ENCODE measurements around the gene ZNF322. TPM values are rescaled to one million over a fixed set of nuclear protein-coding genes. Genes with fewer than 3 reads are reported as not detected.
A peak's percentile ranks its signal among the peaks of the same experiment; 100 is the strongest.
"Not testable (repeated sequence)": the region's sequence is repeated elsewhere in the genome, so short reads cannot be mapped to it uniquely, and the experiment has no call there.

Gene ZNF322
- 9.8 and 11.0 TPM in 2 replicates for total RNA-seq

DNA sequence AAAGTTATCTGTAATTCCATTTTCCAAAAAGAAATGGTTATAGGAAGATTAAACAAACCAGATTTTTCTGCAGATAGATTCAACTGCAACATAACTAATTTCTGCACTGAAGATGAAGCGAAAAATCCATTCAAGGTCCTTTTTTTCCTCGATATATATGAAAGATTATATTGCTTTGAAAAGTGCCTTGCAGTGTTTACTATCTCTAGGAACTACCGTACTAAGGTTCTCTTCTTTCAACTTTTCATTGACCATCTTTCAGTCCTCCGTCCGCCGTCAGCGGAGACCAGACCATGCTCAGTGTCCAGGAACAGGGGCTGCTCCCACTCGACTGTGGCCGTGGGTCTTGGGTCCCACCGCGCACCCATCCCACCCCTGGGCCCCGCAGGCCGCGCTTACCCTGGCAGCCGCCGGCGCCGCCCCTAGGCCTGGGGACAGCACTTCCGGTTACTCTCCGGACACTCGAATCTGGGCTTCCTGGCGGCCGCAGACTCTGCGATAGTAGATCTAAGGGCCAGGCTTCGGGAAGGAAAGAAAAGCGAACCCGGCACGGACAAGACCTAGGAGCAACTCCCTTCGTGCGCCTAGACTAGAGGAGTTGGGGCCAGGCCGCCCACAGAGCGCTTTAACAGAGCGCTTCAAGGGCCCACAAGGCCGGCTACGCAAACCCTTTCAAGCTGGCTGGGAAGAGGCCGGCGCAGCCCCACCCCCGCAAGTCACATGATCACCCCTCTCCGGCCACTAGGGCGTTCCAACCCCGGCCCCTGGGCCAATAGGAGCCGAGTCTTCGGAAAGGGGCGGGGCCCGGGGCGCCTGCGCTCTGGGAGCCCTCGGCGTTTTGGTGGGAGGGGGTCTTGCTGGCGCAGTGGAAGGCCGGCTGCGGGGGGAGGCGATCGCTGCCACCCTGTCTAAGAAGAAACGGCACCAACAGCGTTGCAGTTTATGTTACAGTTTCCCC, at the start of gene ZNF322:
Gene ZNF322, minus strand, starts transcription at position 705 of the 958 bp plus-strand sequence. CDS start 21,193 bp downstream, outside the sequence.
- Mint-ChIP-seq H3K36me3 (ENCODE audit: low read depth) (peaks cover 23% of the 10 kb centered on the region), H3K4me1 (peaks cover 15% of the 10 kb centered on the region), H3K9me3 (peaks cover 5% of the 10 kb centered on the region), H3K27ac (peak within 1 kb of the TSS; percentile 70), H3K4me3 (peak within 1 kb of the TSS; percentile 86), H3K27me3 (peaks cover 22% of the 10 kb centered on the region)
- DNase-seq: peak; percentile 97
- intact Hi-C loops (cut with micrococcal nuclease): no loop called here

- intact Hi-C loops (cut with micrococcal nuclease); H3K9me3 Mint-ChIP-seq; H3K27ac Mint-ChIP-seq; DNase-seq; H3K27me3 Mint-ChIP-seq; H3K4me1 Mint-ChIP-seq; H3K36me3 Mint-ChIP-seq (ENCODE audit: low read depth); H3K4me3 Mint-ChIP-seq: not testable (repeated sequence)
These were observed 46.2 kb upstream of the ZNF322 start for GRCh38 chr6:26705780-26706179.

- H3K4me3 Mint-ChIP-seq; intact Hi-C loops (cut with micrococcal nuclease); H3K4me1 Mint-ChIP-seq; H3K36me3 Mint-ChIP-seq (ENCODE audit: low read depth); H3K9me3 Mint-ChIP-seq; H3K27ac Mint-ChIP-seq; H3K27me3 Mint-ChIP-seq; DNase-seq: not testable (repeated sequence)
These were observed 45.8 kb upstream of the ZNF322 start for GRCh38 chr6:26705352-26705751.

DNA sequence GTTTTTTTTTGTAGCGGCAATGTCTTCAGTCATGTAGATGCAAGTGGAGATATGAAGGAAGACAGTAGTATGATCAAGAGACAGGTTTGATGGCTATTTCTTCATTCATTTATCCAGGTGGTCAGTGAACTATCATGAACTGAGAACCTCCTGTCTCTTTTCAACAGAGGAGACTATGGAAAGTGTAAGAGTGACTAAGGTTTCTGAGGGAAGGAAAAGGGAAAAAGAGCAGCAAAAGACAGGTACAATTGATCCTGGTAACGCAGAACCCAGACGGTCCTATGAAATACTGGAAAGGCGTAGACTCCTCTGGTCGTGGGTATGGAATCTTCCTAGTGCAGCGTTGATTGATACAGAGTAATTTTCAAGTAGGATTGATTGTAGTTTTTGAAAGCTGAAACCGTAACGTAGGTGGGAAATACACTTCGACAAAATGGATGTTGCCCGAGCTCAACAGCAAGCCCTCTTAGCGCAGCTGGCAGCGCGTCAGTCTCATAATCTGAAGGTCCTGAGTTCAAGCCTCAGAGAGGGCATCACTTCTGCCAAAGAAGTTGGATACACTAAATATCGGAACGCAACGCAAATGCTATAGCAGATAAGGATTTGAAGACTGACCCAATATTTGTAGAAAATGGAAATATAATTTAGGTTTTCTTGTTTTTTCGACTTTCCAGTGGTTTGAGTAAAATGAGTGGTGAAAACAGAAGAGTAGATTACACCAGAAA, 41.6 kb upstream of the ZNF322 start:
- H3K4me1 Mint-ChIP-seq; DNase-seq; H3K36me3 Mint-ChIP-seq (ENCODE audit: low read depth); H3K4me3 Mint-ChIP-seq; H3K9me3 Mint-ChIP-seq; H3K27me3 Mint-ChIP-seq; H3K27ac Mint-ChIP-seq; intact Hi-C loops (cut with micrococcal nuclease): not testable (repeated sequence)

DNA sequence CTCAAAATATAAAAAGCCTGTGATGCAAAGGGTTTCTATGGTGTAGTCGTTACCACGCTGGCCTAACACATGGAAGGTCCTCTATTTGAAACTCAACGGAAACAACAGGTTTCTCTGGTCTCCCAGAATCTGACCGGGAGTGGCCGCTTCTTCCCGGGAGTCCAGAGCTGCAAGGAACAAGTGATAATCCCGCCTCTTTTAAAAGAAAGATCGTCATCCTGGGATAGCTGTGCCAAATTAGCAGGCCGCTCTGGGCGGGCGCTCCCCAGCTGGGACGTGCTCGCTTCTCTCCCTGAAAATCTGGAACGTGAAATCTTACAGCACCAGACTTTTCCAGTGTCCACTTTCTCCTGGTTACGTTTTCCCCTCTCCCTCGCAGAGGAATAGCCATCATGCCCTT, 38.0 kb upstream of the ZNF322 start:
- H3K27ac Mint-ChIP-seq; H3K36me3 Mint-ChIP-seq (ENCODE audit: low read depth); DNase-seq; H3K27me3 Mint-ChIP-seq; intact Hi-C loops (cut with micrococcal nuclease); H3K4me1 Mint-ChIP-seq; H3K9me3 Mint-ChIP-seq; H3K4me3 Mint-ChIP-seq: not testable (repeated sequence)

DNA sequence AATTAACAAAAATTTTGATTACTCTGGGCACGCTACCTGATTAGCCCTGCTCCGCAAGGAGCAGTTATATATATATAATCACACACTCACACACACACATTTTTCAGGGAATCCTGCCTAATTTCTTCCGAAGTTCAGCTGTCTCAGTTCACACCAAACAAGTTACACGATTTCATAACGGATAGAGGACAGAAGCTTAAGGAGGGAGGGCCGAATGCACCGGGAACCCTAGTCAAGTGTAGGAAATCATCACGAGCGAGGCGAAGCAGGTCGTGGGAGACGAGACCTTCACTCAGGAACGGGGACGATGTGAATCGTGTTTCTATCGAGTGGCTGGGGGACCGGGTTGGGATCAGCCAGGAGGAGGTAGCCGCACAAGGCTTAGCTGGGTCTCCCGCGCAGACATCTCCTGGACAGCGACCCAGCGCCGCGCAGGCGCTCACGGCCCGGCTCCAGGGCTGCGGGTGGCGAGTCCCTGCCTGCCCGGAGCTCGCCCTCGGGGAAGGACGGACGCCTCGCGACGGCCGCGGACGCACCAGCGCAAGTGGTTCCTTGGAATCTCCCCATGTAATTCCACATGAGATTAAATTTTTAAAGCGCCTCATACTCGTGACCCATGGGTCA, 29.9 kb upstream of the ZNF322 start:
- intact Hi-C loops (cut with micrococcal nuclease); H3K27me3 Mint-ChIP-seq; H3K9me3 Mint-ChIP-seq; H3K4me3 Mint-ChIP-seq; H3K4me1 Mint-ChIP-seq; H3K36me3 Mint-ChIP-seq (ENCODE audit: low read depth); H3K27ac Mint-ChIP-seq; DNase-seq: not testable (repeated sequence)

- H3K36me3 Mint-ChIP-seq (ENCODE audit: low read depth); H3K4me1 Mint-ChIP-seq: not testable (repeated sequence)
These were observed 23.0 kb upstream of the ZNF322 start for GRCh38 chr6:26682435-26683042.

DNA sequence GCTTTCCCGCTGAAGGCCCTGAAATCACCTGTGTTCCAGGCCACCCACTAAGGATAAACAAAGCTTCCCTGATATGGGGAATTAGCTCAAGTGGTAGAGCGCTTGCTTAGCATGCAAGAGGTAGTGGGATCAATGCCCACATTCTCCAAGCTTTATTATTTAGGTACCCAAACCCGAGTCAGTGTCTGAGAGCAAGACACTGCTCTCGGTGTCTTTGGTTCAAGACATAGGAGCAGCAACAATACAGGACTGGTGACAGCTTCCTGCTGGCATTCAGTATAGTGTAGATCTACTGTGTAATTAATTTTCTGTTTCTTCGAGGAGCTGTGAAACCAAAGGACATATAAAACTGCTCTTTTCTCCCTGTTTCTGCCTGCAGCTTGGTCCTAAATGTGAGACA, 13.7 kb upstream of the ZNF322 start:
- H3K27me3 Mint-ChIP-seq; H3K4me1 Mint-ChIP-seq; H3K36me3 Mint-ChIP-seq (ENCODE audit: low read depth); intact Hi-C loops (cut with micrococcal nuclease); H3K9me3 Mint-ChIP-seq; H3K27ac Mint-ChIP-seq; DNase-seq; H3K4me3 Mint-ChIP-seq: not testable (repeated sequence)

More at GRCh38 chr6:26682435-26683042, 23.0 kb upstream of the ZNF322 start:
- H3K4me3 Mint-ChIP-seq; DNase-seq; H3K9me3 Mint-ChIP-seq; H3K27ac Mint-ChIP-seq; H3K27me3 Mint-ChIP-seq; intact Hi-C loops (cut with micrococcal nuclease): not testable (repeated sequence)

DNA sequence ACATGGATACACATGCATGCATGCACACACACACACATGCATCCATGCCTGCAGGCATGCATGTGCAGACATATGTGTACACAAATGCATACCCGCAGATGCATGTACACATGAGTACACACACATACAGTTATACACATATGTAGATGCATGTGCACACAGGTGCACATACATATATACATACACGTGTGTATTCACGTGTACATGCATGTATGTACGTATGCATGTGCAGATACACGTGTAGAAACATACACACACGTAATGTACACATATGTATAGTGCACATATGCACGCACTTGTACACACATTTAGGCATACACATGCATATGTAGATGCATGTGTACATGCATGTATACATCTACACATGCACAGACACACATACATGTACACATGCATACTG, 11.0 kb upstream of the ZNF322 start:
- DNase-seq; H3K4me3 Mint-ChIP-seq; H3K36me3 Mint-ChIP-seq (ENCODE audit: low read depth); H3K27me3 Mint-ChIP-seq; H3K4me1 Mint-ChIP-seq; H3K9me3 Mint-ChIP-seq; H3K27ac Mint-ChIP-seq; intact Hi-C loops (cut with micrococcal nuclease): not testable (repeated sequence)

DNA sequence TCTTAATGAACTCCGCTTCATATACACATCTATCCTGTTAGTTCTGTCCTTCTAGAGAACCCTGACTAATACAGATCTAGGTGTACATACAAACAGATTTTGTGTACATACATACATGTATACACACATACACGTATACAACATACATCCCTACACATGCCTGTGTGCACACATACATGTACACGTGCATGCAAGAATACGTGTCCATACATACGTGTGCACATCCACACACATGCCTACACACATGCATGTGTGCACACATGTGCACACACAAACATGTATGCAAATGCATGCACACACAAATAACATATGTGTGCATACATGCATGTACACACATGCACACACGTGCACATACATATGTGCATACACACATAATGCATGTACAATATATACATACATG, 10.5 kb upstream of the ZNF322 start:
- H3K27ac Mint-ChIP-seq; H3K4me1 Mint-ChIP-seq; H3K9me3 Mint-ChIP-seq; DNase-seq; H3K36me3 Mint-ChIP-seq (ENCODE audit: low read depth); H3K4me3 Mint-ChIP-seq; intact Hi-C loops (cut with micrococcal nuclease): not testable (repeated sequence)
- peaks cover 12% of the 10 kb centered on the region for H3K27me3 Mint-ChIP-seq

GRCh38 chr6:26660000-26660361, 435 bp upstream of the ZNF322 start:
- Mint-ChIP-seq H3K27me3 (peaks cover 23% of the 10 kb centered on the region), H3K36me3 (ENCODE audit: low read depth) (peaks cover 18% of the 10 kb centered on the region), H3K4me1 (peaks cover 15% of the 10 kb centered on the region), H3K27ac (peak overlapping the region; percentile 70), H3K9me3 (peaks cover 5% of the 10 kb centered on the region), H3K4me3 (peak overlapping the region; percentile 86)
- intact Hi-C loops (cut with micrococcal nuclease): no loop called here
- DNase-seq: no peak

DNA sequence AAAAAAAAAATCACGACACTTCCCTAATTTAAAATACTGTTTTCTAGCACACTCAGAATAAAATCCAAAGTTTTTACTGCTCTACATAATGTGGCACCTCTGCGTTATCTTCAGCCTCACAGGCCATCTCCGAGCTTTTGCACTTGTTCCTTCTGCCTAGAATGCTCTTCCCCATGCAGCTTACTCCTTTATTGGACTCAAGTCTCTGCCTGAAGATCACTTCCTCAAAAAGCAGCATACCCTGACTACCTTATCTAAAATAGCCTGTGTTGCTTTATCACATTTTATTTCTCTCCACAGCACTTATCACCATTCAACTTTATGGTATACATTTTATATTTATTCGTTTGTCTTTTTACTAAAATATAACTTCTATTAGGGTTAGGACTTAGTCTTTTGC, 2.3 kb downstream of the ZNF322 start:
- H3K9me3 Mint-ChIP-seq: no peaks in the 10 kb centered on the region
- H3K27ac Mint-ChIP-seq: no peak overlapping the region
- intact Hi-C loops (cut with micrococcal nuclease): no loop called here
- H3K27me3 Mint-ChIP-seq: peaks cover 8% of the 10 kb centered on the region
- DNase-seq: no peak
- peaks cover 38% of the 10 kb centered on the region for H3K36me3 Mint-ChIP-seq (ENCODE audit: low read depth)
- no peak overlapping the region for H3K4me3 Mint-ChIP-seq
- H3K4me1 Mint-ChIP-seq: peaks cover 15% of the 10 kb centered on the region

DNA sequence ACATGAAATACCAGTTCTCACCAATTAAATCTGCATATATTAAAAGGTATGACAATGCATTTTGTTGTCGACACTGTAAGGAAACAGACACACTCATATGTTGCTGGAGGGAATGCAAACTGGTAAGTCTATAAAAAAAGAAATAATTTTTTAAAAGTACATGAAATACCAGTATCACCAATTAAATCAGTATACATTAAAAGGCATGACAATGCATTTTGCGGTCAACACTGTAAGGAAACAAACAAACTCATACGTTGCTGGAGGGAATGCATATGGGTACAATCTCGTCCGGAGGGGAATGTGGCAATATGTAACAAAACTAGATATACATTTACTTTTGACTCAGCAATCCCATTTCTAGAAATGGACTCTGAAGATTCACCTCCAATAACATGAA, 6.5 kb downstream of the ZNF322 start:
- intact Hi-C loops (cut with micrococcal nuclease): no loop called here
- peaks cover 62% of the 10 kb centered on the region for H3K36me3 Mint-ChIP-seq (ENCODE audit: low read depth)
- H3K9me3 Mint-ChIP-seq: peaks cover 25% of the 10 kb centered on the region
- H3K4me3 Mint-ChIP-seq: no peak overlapping the region
- H3K4me1 Mint-ChIP-seq: peaks cover under 1% of the 10 kb centered on the region
- H3K27ac Mint-ChIP-seq: no peak overlapping the region
- H3K27me3 Mint-ChIP-seq: no peaks in the 10 kb centered on the region
- no peak for DNase-seq

All from activated CD4-positive, alpha-beta T cell treated with anti-CD3 and anti-CD28 coated beads, Interleukin-2, amount 10 ng/mL, durations not matched to agents 24 days and 14 days (primary cell).